Testis (tissue), 2 donors: ENCODE results near the gene VAV1.

ENCODE experiments used
- CTCF ChIP-seq, 3 experiments: fragments of 450-650 bp in 2 of 3; fragments of 200-600 bp in 1 of 3; sonication (generic) in 1 of 3; IDR thresholded peaks; one replicate each; pipeline ENCODE4 v1.5.1; 2016 to 2019; ENCODE audit warnings: antibody characterized with exemption in 3 of 3, mild to moderate bottlenecking in 2 of 3, moderate library complexity in 1 of 3
- POLR2A ChIP-seq: fragments of 450-650 bp; IDR thresholded peaks from one replicate; pipeline ENCODE4 v1.6.1; 2017; ENCODE audit warnings: antibody characterized with exemption, mild to moderate bottlenecking, moderate library complexity

GRCh38 chr19:6842871-6843607, 70.5 kb downstream of the VAV1 start:
- TF ChIP-seq CTCF (IDR thresholded peaks at IDR 0.05) (no peak), POLR2A (no peak)
